HepG2 (cell line): ENCODE results near the gene PRR5L. TPM values are rescaled to one million over a fixed set of nuclear protein-coding genes. Genes with fewer than 3 reads are reported as not detected.

ENCODE experiments used
- ATAC-seq: fragments of 200-7000 bp; cut with Tn5 transposase; 3 replicates; pipeline ENCODE4 v1.9.1; 2020; ENCODE audit warnings: mild to moderate bottlenecking, moderate library complexity
- BruUV-seq: library from RNA; stranded (reverse); fragments of 400-500 nt; replicated peaks from 2 replicates; lab custom pipeline; 2021; lab: Mats Ljungman, UMichigan
- CTCF ChIA-PET: fragments of 300-600 bp; formaldehyde crosslinking; extraction: SDS; loops from one replicate; lab custom pipeline; 2021; ENCODE audit warnings: low total read pairs, inconsistent platforms, low intra/inter-chr PET ratio; lab: Yijun Ruan, JAX
- POLR2A ChIA-PET: fragments of 350-600 bp; sonication (Branson Sonifier 250); formaldehyde crosslinking; loops from one replicate; lab custom pipeline; 2020; ENCODE audit warnings: antibody characterized with exemption, inconsistent platforms; lab: Yijun Ruan, JAX
- DNase-seq: peaks from one replicate; pipeline ENCODE4 v3.0.0-alpha.2; 2015; ENCODE audit warnings: low spot score
- FAIRE-seq: peaks from 3 replicates; lab custom pipeline; 2011; peaks lifted over from hg19 to GRCh38; lab: Jason Lieb, UNC
- H2AFZ ChIP-seq: one replicate; pipeline ENCODE4 v1.6.1; 2011; ENCODE audit warnings: low read length, inconsistent platforms
- H3K27ac ChIP-seq: fragments of 300-600 bp; 3 replicates; pipeline ENCODE4 v1.8.0; 2011; ENCODE audit warnings: mixed run types, mild to moderate bottlenecking, mixed read lengths, low read length, inconsistent platforms; ENCODE audit not compliant: insufficient read depth; ENCODE audit errors: extremely low read length
- H3K27me3 ChIP-seq, 2 experiments: fragments of 200-600 bp in 1 of 2; 2 replicates in 1 of 2; 3 replicates in 1 of 2; pipeline versions ENCODE4 v1.6.0 to v1.8.0; 2011; ENCODE audit warnings: low read length in 2 of 2, mild to moderate bottlenecking in 2 of 2, moderate library complexity in 2 of 2, inconsistent platforms in 1 of 2; ENCODE audit not compliant: insufficient read depth in 2 of 2, control insufficient read depth in 1 of 2
- H3K36me3 ChIP-seq, 2 experiments: fragments of 200-600 bp in 1 of 2; replicated peaks in 1 of 2; 2 replicates in 1 of 2; 3 replicates in 1 of 2; pipeline versions ENCODE4 v1.5.1 to v1.8.0; 2011; ENCODE audit warnings: low read length in 2 of 2, inconsistent platforms in 1 of 2; ENCODE audit not compliant: insufficient read depth in 2 of 2, control insufficient read depth in 1 of 2
- H3K4me1 ChIP-seq: 2 replicates; pipeline ENCODE4 v1.5.1; 2012; ENCODE audit warnings: low read length, inconsistent platforms; ENCODE audit not compliant: insufficient read depth
- H3K4me2 ChIP-seq: 2 replicates; pipeline ENCODE4 v1.6.0; 2011; ENCODE audit warnings: low read depth, low read length, inconsistent platforms
- H3K4me3 ChIP-seq, 3 experiments: fragments of 200-600 bp in 1 of 3; sonication (generic), shearing (Covaris generic) in 1 of 3; replicated peaks in 1 of 3; 2 replicates each; pipeline ENCODE4 v1.5.1; 2011 to 2016; ENCODE audit warnings: low read length in 3 of 3, inconsistent platforms in 2 of 3, low read depth in 2 of 3, mild to moderate bottlenecking in 2 of 3, control low read depth in 1 of 3, mixed read lengths in 1 of 3; ENCODE audit not compliant: insufficient read depth in 1 of 3
- H3K79me2 ChIP-seq: one replicate; pipeline ENCODE4 v1.6.1; 2011; ENCODE audit warnings: low read length, inconsistent platforms; ENCODE audit not compliant: insufficient read depth
- H3K9ac ChIP-seq: 2 replicates; pipeline ENCODE4 v1.6.0; 2011; ENCODE audit warnings: mild to moderate bottlenecking, low read depth, low read length, inconsistent platforms; ENCODE audit not compliant: insufficient read depth
- H3K9me3 ChIP-seq: 2 replicates; pipeline ENCODE4 v1.5.1; 2012; ENCODE audit warnings: mild to moderate bottlenecking, low read length
- H4K20me1 ChIP-seq: 2 replicates; pipeline ENCODE4 v1.6.0; 2011; ENCODE audit warnings: inconsistent platforms, mild to moderate bottlenecking, low read length, moderate library complexity; ENCODE audit not compliant: insufficient read depth
- AKAP8 ChIP-seq: sonication (generic); formaldehyde crosslinking; IDR thresholded peaks from 2 replicates; pipeline ENCODE4 v1.5.1; 2020; ENCODE audit warnings: mild to moderate bottlenecking, missing genetic modification reagents
- ATM ChIP-seq: fragments of 450-650 bp; IDR thresholded peaks from 2 replicates; pipeline ENCODE4 v1.7.1; 2017; ENCODE audit warnings: mild to moderate bottlenecking, borderline replicate concordance
- CEBPB ChIP-seq: IDR thresholded peaks from 2 replicates; pipeline ENCODE4 v1.6.1; 2011; ENCODE audit warnings: low read depth, low read length, improper control_type of control experiment, borderline replicate concordance
- MEIS1 ChIP-seq: sonication (generic); formaldehyde crosslinking; IDR thresholded peaks from 2 replicates; pipeline ENCODE4 v1.9.0; 2021; ENCODE audit warnings: mild to moderate bottlenecking, missing genetic modification reagents, moderate library complexity, borderline replicate concordance
- RAD21 ChIP-seq: fragments of 450-650 bp; formaldehyde crosslinking; IDR thresholded peaks from 2 replicates; pipeline ENCODE4 v1.5.0; 2020; ENCODE audit warnings: mild to moderate bottlenecking
- SIN3B ChIP-seq: fragments of 150-350 bp; IDR thresholded peaks from 2 replicates; pipeline ENCODE4 v1.6.1; 2014; ENCODE audit warnings: low read length
- SMAD9 ChIP-seq: sonication (generic); formaldehyde crosslinking; IDR thresholded peaks from 2 replicates; pipeline ENCODE4 v1.5.1; 2020; ENCODE audit warnings: mild to moderate bottlenecking, missing genetic modification reagents
- ZNF263 ChIP-seq: sonication (generic); formaldehyde crosslinking; IDR thresholded peaks from 2 replicates; pipeline ENCODE4 v1.4.0; 2020; ENCODE audit warnings: missing genetic modification reagents
- ZNF296 ChIP-seq: sonication (generic); formaldehyde crosslinking; conservative IDR thresholded peaks from 2 replicates; pipeline ENCODE4 v1.5.0; 2020; ENCODE audit warnings: mild to moderate bottlenecking, missing genetic modification reagents
- ZNF816 ChIP-seq: sonication (generic); formaldehyde crosslinking; IDR thresholded peaks from 2 replicates; pipeline ENCODE4 v1.8.0; 2022; ENCODE audit warnings: missing genetic modification reagents, mild to moderate bottlenecking, borderline replicate concordance
- WGBS: methylation state at CpG from one replicate; pipeline ENCODE4 v1.1.6; 2017; ENCODE audit warnings: low lambda C conversion rate; 5-methylcytosine and 5-hydroxymethylcytosine counted together
- in situ Hi-C: cut with HindIII; loops from 2 replicates; pipeline ENCODE4 v1.10.0; 2017; ENCODE audit warnings: low pct_unique_long_range_greater_than_20kb; ENCODE audit not compliant: extremely low pct_ligation_motif_present
- intact Hi-C: fragments of 100-400 bp; cut with micrococcal nuclease; formaldehyde crosslinking; loops from one replicate; pipeline ENCODE4 v1.10.0; 2022; ENCODE audit not compliant: unreplicated experiment
- polyA plus RNA-seq, 8 experiments: library from polyadenylated mRNA; depleted of rRNA in 3 of 8; stranded (reverse) in 7 of 8; unstranded in 1 of 8; fragments of >200 nt; fragmentation: Illumina TruSeq in 4 of 8; extraction: Trizol in 4 of 8; gene quantifications; 2 replicates each; pipeline versions ENCODE4 v1.2.1 to v1.2.3, GENCODE V29; 2011 to 2016; ENCODE audit warnings: low read depth in 4 of 8, missing spikeins in 1 of 8, mixed read lengths in 1 of 8; ENCODE audit not compliant: insufficient read depth in 1 of 8
- total RNA-seq, 5 experiments: library from RNA; depleted of rRNA; stranded (reverse); fragments of >200 nt; fragmentation: Illumina TruSeq; extraction: Trizol; gene quantifications; 2 replicates each; pipeline ENCODE4 v1.2.3, GENCODE V29; 2016; ENCODE audit warnings: low read depth in 1 of 5
- TF ChIP-seq, protein P1 (sequence below): sonication (generic); formaldehyde crosslinking; IDR thresholded peaks from 2 replicates; pipeline ENCODE4 v1.8.0; 2022; ENCODE audit warnings: missing genetic modification reagents, low read depth, mild to moderate bottlenecking, borderline replicate concordance

Gene PRR5L
- total and polyA plus RNA-seq, 2 of the 13 experiments (the other 11 are each of a cell fraction or from before 2014, with no cell fraction given), result 0.16 TPM; not detected in 1

DNA sequence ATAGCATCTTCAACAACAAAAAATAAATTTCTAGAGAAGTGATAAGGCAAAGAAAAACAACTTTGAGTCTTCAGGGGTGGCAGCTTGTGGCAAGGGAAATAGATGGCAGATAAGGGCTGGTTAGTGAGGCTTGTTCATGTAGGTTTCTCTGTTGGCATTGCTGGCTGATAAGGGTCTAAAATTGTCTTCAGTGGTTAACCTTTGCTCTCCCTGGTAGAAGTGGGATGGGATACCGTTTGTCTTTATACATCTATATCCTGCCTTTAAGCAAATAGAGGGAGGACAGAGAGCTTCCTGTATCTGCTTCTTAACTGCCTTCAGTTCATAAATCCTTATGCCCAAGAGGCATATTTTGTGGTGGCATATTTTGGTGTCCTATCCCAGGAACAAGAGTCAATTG lies 156.9 kb downstream of the PRR5L start:
- ChIA-PET CTCF (no interaction called here), POLR2A (no interaction called here)
- Histone ChIP-seq H3K36me3 (no peaks in the 10 kb centered on the region), H3K27ac (no peak overlapping the region), H3K79me2 (no peaks in the 10 kb centered on the region), H3K9ac (no peak overlapping the region), H3K4me2 (peak overlapping the region; percentile 3; the same call in 1 of the 2 replicates), H3K27me3 (peaks cover 0 to 19% of the 10 kb centered on the region in 2 experiments; a peak in 2 of 5 replicates), H3K4me1 (peaks cover 23% of the 10 kb centered on the region), H3K4me3 (no peak overlapping the region), H3K9me3 (no peaks in the 10 kb centered on the region), H4K20me1 (no peaks in the 10 kb centered on the region), H2AFZ (no peak overlapping the region)
- DNase-seq, result peak; percentile 34
- intact Hi-C loops, result no loop called here
- 0% methylated on average over 1 of the region's 1 CpG for WGBS
- BruUV-seq, result no TSS peak
- in situ Hi-C loops, result no loop called here
- TF ChIP-seq RAD21 (no peak), ATM (no peak), ZNF816 (CRISPR knock-in tag) (no peak), AKAP8 (CRISPR knock-in tag) (no peak), MEIS1 (CRISPR knock-in tag) (no peak), ZNF296 (CRISPR knock-in tag) (no peak)
- TF ChIP-seq, protein P1, sequence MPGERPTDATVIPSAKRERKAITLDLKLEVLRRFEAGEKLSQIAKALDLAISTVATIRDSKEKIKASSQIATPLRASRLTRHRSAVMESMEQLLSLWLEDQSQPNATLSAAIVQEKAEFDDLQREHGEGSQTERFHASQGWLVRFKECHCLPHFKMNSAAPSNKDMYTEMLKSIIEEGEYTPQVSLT (CRISPR knock-in tag), result no peak
- ATAC-seq, result no peak
- FAIRE-seq, result no peak

DNA sequence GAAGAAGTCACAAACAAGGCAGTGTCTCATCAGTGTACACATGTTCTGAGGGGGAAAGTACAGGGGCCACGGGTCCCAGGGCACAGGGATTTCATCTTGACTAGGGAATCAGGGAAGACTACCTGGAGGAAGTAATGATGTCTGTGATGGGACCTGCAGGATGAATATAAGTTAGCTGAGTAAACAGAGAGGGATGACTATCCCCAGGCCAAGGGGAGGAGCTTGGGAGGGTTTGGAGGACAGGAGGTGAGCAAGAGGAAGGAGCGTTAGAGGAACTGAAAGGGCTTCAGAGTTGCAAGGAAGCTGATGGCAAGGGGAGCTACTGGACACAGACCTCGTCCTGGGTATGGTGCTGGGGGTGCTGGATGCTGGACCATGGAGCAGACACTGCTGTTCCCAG lies 157.6 kb downstream of the PRR5L start:
- TF ChIP-seq CEBPB, result no peak
- no peak for TF ChIP-seq SMAD9 (CRISPR knock-in tag)
- TF ChIP-seq ZNF263 (CRISPR knock-in tag), result peak; percentile 62
- TF ChIP-seq SIN3B, result no peak
- TF ChIP-seq, all 625 proteins: peak for 1
- no TSS peak for BruUV-seq
- Histone ChIP-seq H3K9me3 (no peaks in the 10 kb centered on the region), H3K4me3 (no peak overlapping the region), H3K27me3 (peaks cover 0 to 19% of the 10 kb centered on the region in 2 experiments; a peak in 2 of 5 replicates), H4K20me1 (no peaks in the 10 kb centered on the region), H3K9ac (no peak overlapping the region), H3K4me2 (no peak overlapping the region), H3K4me1 (peaks cover 23% of the 10 kb centered on the region), H3K27ac (no peak overlapping the region), H3K36me3 (no peaks in the 10 kb centered on the region), H2AFZ (no peak overlapping the region), H3K79me2 (no peaks in the 10 kb centered on the region)
- ATAC-seq (no peak), DNase-seq (no peak), FAIRE-seq (no peak)
- CTCF ChIA-PET, result no interaction called here
- POLR2A ChIA-PET, result no interaction called here
- 2% methylated on average over 3 of the region's 3 CpGs for WGBS
- intact Hi-C loops (no loop called here), in situ Hi-C loops (no loop called here)
